NCI-H748 (cell line): ENCODE results near the gene DET1.

Experiments
- DNase-seq: peaks from one replicate; lab custom pipeline; 2025; ENCODE audit not compliant: unreplicated experiment; lab: John Stamatoyannopoulos, UW

DET1 gene

DNA sequence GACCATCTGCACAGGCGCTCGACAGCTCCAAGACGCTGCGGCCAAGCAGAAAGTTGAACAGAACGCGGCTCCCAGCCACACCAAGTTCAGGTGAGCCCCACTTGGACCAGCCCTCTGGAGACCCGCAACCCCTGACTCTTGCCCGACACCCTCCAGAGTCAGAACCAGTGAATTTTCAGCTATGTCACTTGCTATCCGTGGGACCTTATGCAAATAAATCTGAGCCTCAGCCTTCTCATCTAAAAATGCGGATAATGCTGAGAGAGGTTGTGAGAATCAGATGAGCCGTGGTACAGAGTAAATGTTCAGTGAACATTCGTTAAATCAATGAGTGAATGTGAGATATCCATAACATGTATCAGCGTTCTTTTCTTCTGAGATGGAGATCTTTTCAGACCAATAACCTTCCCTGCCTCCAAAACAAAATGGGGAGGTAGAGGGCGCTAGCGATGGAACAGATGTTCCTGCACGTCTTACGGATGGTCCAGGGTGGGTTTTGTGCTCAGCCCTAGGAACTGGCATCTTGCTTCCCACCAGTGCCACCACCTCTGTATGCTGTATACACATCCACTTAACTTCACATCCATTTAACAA lies 78.4 kb downstream of the DET1 start:
- peak; percentile 29 for DNase-seq

DNA sequence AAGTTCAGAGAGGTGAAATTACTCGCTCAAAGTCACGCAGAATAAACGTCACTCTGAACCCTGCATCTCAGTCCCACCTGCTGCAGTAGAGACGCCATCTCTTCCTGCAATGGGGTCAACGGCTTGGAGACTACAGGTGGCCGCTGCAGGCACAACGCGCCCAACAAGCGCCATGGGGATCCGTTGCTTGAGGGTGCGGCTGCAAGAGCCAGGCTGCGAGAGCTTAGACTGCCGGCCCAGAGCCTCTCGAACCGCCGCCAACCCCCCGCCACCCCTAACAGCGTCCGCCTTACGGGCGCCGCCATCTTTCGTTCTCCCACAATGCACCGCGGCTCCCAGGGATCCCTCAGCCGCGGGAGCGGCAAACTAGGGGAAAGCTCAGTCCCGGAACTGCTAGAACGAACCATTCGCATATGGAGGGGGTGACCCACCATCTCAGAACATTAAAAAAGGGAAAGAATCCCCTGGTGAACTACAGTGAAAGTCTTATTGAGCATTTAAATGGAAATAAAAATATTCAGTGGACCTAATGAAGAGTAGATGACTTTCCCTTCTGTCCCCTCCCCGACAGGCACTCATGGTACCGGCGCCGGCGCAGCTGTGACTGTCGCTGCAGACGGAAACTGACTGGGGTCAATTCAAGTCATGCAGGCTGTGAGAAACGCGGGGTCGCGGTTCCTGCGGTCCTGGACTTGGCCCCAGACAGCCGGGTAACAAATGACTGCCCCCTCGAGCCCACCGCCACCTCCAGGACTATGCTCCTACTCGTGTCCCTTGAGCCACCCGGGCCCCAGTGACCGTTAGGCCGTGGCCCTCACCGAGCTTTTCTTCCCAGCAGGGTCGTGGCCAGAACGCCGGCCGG lies 79.2 kb downstream of the DET1 start, which contains the start of the genes MRPL46 and MRPS11:
Gene MRPL46, minus strand, starts transcription at position 316 of the 862 bp plus-strand sequence. Its CDS starts 11 bp downstream, at position 305.
Gene MRPS11, plus strand, starts transcription at position 636 of the 862 bp plus-strand sequence. Its CDS starts 10 bp downstream, at position 646.
- DNase-seq = peak; percentile 86

DNA sequence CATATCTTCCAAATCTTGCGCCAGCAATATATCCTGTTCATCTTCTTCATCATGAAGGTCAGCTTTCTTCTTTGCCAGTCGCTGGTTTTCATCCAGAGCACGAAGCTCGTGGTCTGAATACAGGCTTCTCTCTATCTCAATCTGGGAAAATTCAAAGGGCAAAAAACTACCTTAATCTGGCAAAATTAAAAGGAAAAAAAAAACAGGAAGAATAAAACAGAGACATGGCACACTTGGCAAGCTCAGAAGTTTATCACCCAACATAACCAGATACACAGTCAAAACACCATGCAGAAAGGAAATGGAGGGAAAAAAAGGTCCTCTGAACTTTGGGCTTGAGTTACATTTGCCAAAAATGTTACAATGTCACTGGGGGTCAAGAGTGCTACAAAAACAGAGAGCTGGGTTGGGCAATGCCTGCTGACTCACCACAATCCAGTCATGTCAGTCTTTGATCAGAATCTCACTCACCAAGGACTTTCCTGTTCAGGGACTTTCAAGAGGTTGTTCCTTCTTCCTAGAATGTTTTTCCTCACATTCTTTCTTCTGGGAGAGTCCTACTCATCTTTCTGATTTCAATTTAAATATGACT lies 80.8 kb downstream of the DET1 start:
- no peak for DNase-seq

DNA sequence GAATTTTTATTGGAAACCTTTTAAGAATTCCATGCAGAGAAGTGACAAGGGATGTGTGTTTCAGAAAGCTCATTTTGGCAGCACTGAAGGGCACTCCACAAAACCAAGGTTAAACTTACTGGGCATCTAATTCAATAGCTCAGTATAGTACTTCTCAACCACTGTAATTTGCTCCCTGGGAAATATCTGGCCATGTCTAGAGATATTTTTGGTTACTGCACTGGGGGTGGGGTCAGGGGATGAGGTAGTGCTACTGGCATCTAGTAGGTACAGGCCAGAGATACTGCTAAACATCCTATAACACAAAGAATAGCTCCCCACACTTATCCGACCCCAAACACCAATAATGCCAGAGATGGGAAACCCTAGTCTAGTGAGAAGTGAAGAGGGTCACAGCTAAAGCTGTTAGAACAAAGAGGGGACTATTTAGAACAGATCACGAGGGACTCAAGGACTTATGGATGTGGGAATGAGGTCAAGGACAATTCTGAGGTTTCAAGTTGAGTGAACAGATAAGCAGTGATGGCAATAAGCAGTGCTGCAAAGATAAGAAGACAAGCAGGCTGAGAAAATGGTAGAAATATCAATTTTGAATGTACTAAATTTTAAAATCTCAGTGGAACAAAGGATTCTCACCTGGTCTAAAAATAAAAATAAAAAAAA lies 82.5 kb downstream of the DET1 start:
- DNase-seq = no peak
